ENCODE measurements around the gene STX1B.

STX1B gene

GRCh38 chr16:30982548-30983288 is 27.7 kb downstream of the STX1B start:
- Mint-ChIP-seq H3K9me3 (no peaks in the 10 kb centered on the region), H3K27me3 (ENCODE audit: low read depth) (no peaks in the 10 kb centered on the region), H3K27ac (peak overlapping the region in 1 of 3 experiments; percentile 3), H3K4me3 (no peak overlapping the region), H3K4me1 (no peaks in the 10 kb centered on the region), H3K36me3 (ENCODE audit: low read depth) (peaks cover 27% of the 10 kb centered on the region)
- TF ChIP-seq CTCF (IDR thresholded peaks at IDR 0.05; ENCODE audit: unreplicated experiment in 3 of 3), result no peak

GRCh38 chr16:30980959-30981358 is 29.5 kb downstream of the STX1B start:
- H3K36me3 Mint-ChIP-seq (ENCODE audit: low read depth), result peaks cover 39% of the 10 kb centered on the region
- no peaks in the 10 kb centered on the region for H3K9me3 Mint-ChIP-seq
- no peak overlapping the region for H3K27ac Mint-ChIP-seq
- H3K27me3 Mint-ChIP-seq (ENCODE audit: low read depth), result no peaks in the 10 kb centered on the region
- H3K4me1 Mint-ChIP-seq, result no peaks in the 10 kb centered on the region
- TF ChIP-seq CTCF (IDR thresholded peaks at IDR 0.05; ENCODE audit: unreplicated experiment in 3 of 3), result no peak
- H3K4me3 Mint-ChIP-seq, result no peak overlapping the region

GRCh38 chr16:30980434-30980833 is 30.0 kb downstream of the STX1B start:
- TF ChIP-seq CTCF (IDR thresholded peaks at IDR 0.05; ENCODE audit: unreplicated experiment in 3 of 3), result no peak
- no peaks in the 10 kb centered on the region for H3K27me3 Mint-ChIP-seq (ENCODE audit: low read depth)
- H3K9me3 Mint-ChIP-seq, result no peaks in the 10 kb centered on the region
- peaks cover 44% of the 10 kb centered on the region for H3K36me3 Mint-ChIP-seq (ENCODE audit: low read depth)
- H3K4me1 Mint-ChIP-seq, result no peaks in the 10 kb centered on the region
- H3K4me3 Mint-ChIP-seq, result no peak overlapping the region
- no peak overlapping the region for H3K27ac Mint-ChIP-seq

- TF ChIP-seq CTCF (IDR thresholded peaks at IDR 0.05; ENCODE audit: unreplicated experiment in 3 of 3), result no peak
- H3K36me3 Mint-ChIP-seq (ENCODE audit: low read depth), result peaks cover 44% of the 10 kb centered on the region
- H3K4me1 Mint-ChIP-seq, result no peaks in the 10 kb centered on the region
- no peak overlapping the region for H3K4me3 Mint-ChIP-seq
- no peaks in the 10 kb centered on the region for H3K27me3 Mint-ChIP-seq (ENCODE audit: low read depth)
- no peak overlapping the region for H3K27ac Mint-ChIP-seq
- H3K9me3 Mint-ChIP-seq, result no peaks in the 10 kb centered on the region
These were observed 30.4 kb downstream of the STX1B start for GRCh38 chr16:30980023-30980371.

- TF ChIP-seq CTCF (IDR thresholded peaks at IDR 0.05; ENCODE audit: unreplicated experiment in 3 of 3), result no peak
- no peak overlapping the region for H3K27ac Mint-ChIP-seq
- peaks cover 47% of the 10 kb centered on the region for H3K36me3 Mint-ChIP-seq (ENCODE audit: low read depth)
- no peak overlapping the region for H3K4me3 Mint-ChIP-seq
- H3K27me3 Mint-ChIP-seq (ENCODE audit: low read depth), result no peaks in the 10 kb centered on the region
- H3K4me1 Mint-ChIP-seq, result no peaks in the 10 kb centered on the region
- H3K9me3 Mint-ChIP-seq, result no peaks in the 10 kb centered on the region
These were observed 31.0 kb downstream of the STX1B start for GRCh38 chr16:30979170-30980022.
